ENCODE results near the gene CFAP20. TPM values are rescaled to one million over a fixed set of nuclear protein-coding genes. Genes with fewer than 3 reads are reported as not detected.
"Not testable (repeated sequence)": the region's sequence is repeated elsewhere in the genome, so short reads cannot be mapped to it uniquely, and the experiment has no call there.

The CFAP20 gene
- total and polyA plus RNA-seq, 7 experiments from 2014 or later, result 28.2 to 165 (median 39.1) TPM

DNA sequence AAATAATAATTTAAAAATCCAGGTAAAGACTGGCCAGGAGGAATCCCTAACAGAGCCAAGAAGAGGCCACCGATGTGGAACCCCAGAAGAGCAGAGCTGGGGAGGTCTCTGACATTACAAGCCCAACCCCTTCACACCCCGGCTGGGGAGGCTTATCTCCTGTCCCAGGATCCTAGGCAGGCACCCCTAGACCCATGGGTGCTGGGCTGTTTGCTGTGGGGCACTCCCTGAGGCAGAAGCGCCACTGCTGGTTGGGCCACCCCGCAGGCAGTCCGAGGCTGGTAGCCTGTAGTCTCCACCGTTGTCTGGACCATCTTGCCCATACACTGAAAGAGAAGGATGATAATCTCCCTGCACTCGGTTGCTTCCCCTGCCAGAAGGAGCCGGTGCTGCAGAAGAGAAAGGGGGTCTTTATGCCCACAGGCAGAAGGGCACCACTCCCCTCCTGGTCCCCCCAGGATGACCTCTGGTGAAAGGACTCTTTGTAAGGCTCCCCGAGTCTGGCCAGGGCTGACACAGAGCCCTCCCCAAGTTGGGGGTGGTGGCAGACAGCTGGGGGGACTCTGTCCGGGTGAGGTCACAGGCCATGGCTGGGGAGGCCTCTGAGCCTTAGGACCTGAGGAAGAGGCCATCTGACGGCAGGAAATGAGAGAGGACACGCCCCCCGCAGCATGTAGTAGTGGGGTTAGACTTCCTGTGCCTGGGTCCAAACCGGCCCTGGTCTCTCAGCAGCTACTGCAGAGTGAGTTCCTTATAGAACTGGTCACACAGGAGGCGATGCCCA is 34.2 kb downstream of the CFAP20 start:
- no peaks in the 10 kb centered on the region for H3K27me3 ChIP-seq (ENCODE audit: control insufficient read depth in 2 of 2, insufficient read depth in 2 of 2, low read length in 2 of 2)
- H3K27ac ChIP-seq (ENCODE audit: low read depth, low read length), result no peak overlapping the region
- CTCF ChIA-PET, result no interaction called here
- Mint-ChIP-seq H3K36me3 (no peaks in the 10 kb centered on the region), H3K27ac (no peak overlapping the region), H3K9me3 (no peaks in the 10 kb centered on the region), H3K4me3 (no peak overlapping the region), H3K27me3 (peaks cover 0 to 5% (median 3%) of the 10 kb centered on the region in 5 donors), H3K4me1 (peaks cover 0 to 12% (median 0%) of the 10 kb centered on the region in 7 donors)
- ATAC-seq, result no peak
- no peak overlapping the region for H3K4me3 ChIP-seq (ENCODE audit: low read length)
- H3K9me3 ChIP-seq (ENCODE audit: control insufficient read depth in 2 of 3, low read length in 3 of 3), result no peaks in the 10 kb centered on the region
- POLR2A ChIA-PET, result no interaction called here
- no peak for DNase-seq
- no peaks in the 10 kb centered on the region for H3K36me3 ChIP-seq (ENCODE audit: control insufficient read depth in 2 of 3, insufficient read depth in 3 of 3, low read length in 3 of 3)
- H3K4me1 ChIP-seq (ENCODE audit: control insufficient read depth in 2 of 2, insufficient read depth in 2 of 2, low read length in 2 of 2), result no peaks in the 10 kb centered on the region
- intact Hi-C loops (cut with micrococcal nuclease), result no loop called here

DNA sequence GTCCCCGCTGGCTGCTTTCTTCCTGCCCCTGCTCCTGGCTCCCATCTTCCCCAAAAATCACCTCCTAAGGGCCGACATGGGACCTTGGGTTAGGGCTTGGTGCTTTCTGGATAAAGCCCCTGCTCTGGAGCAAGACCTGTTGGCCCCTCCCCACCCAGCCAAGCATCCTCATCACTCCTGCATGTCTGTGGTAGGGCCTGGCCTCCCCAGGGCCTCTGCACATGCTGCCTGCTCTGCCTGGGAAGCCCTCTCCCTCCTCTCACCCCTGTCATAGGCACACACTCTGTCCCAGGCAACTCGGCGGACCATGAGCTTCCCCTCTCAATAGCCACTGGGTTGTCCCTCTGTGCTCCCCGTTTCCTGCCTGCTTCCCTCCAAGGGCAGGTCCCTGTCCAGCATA is 35.2 kb downstream of the CFAP20 start:
- Histone ChIP-seq H3K36me3 (ENCODE audit: control insufficient read depth in 2 of 3, insufficient read depth in 3 of 3, low read length in 3 of 3) (no peaks in the 10 kb centered on the region), H3K4me1 (ENCODE audit: control insufficient read depth in 2 of 2, insufficient read depth in 2 of 2, low read length in 2 of 2) (no peaks in the 10 kb centered on the region), H3K4me3 (ENCODE audit: low read length) (no peak overlapping the region), H3K27me3 (ENCODE audit: control insufficient read depth in 2 of 2, insufficient read depth in 2 of 2, low read length in 2 of 2) (no peaks in the 10 kb centered on the region), H3K27ac (ENCODE audit: low read depth, low read length) (no peak overlapping the region), H3K9me3 (ENCODE audit: control insufficient read depth in 2 of 3, low read length in 3 of 3) (no peaks in the 10 kb centered on the region)
- ChIA-PET CTCF (no interaction called here), POLR2A (no interaction called here)
- intact Hi-C loops (cut with micrococcal nuclease), result no loop called here
- DNase-seq, result no peak
- Mint-ChIP-seq H3K4me3 (no peak overlapping the region), H3K27me3 (peaks cover 0 to 5% (median 3%) of the 10 kb centered on the region in 5 donors), H3K4me1 (peaks cover 0 to 12% (median 0%) of the 10 kb centered on the region in 7 donors), H3K36me3 (no peaks in the 10 kb centered on the region), H3K27ac (peak overlapping the region in 1 of 9 donors; percentile 10), H3K9me3 (no peaks in the 10 kb centered on the region)
- no peak for ATAC-seq

DNA sequence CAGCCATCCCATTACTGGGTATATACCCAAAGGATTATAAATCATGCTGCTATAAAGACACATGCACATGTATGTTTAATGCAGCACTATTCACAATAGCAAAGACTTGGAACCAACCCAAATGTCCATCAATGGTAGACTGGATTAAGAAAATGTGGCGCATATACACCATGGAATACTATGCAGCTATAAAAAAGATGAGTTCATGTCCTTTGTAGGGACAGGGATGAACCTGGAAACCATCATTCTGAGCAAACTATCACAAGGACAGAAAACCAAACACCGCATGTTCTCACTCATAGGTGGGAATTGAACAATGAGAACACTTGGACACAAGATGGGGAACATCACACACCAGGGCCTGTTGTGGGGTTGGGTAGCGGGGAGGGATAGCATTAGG is 38.8 kb downstream of the CFAP20 start:
- H3K27ac ChIP-seq (ENCODE audit: low read depth, low read length); H3K4me3 ChIP-seq (ENCODE audit: low read length); CTCF ChIA-PET; H3K9me3 Mint-ChIP-seq; H3K27me3 ChIP-seq (ENCODE audit: control insufficient read depth in 2 of 2, insufficient read depth in 2 of 2, low read length in 2 of 2); ATAC-seq; H3K4me1 Mint-ChIP-seq; H3K36me3 Mint-ChIP-seq; H3K36me3 ChIP-seq (ENCODE audit: control insufficient read depth in 2 of 3, insufficient read depth in 3 of 3, low read length in 3 of 3); H3K4me3 Mint-ChIP-seq; H3K4me1 ChIP-seq (ENCODE audit: control insufficient read depth in 2 of 2, insufficient read depth in 2 of 2, low read length in 2 of 2); DNase-seq; POLR2A ChIA-PET; H3K9me3 ChIP-seq (ENCODE audit: control insufficient read depth in 2 of 3, low read length in 3 of 3); intact Hi-C loops (cut with micrococcal nuclease); H3K27me3 Mint-ChIP-seq: not testable (repeated sequence)
- H3K27ac Mint-ChIP-seq, result peak overlapping the region in 1 of 9 donors; percentile 65

DNA sequence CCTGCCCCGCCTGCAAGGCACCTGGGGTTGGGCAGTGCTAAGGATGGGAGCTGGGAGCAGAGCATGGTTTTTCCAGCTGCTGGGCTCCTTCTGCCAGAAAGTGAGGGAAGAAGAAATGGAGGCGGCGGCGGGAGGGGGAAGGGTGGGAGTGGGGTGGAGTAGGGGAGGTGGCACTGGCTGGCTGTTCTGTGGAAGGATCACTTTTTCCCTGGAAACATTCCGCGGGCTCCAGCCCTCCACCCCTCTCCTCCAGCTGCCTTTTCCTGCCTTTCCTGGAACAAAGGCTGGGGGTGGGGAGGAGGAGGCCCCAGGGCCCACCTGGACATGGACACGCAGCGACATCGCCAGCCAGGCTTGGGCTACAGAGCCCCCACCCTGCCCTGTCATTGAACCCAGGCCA is 41.1 kb downstream of the CFAP20 start:
- DNase-seq, result no peak
- no peaks in the 10 kb centered on the region for H3K9me3 ChIP-seq (ENCODE audit: control insufficient read depth in 2 of 3, low read length in 3 of 3)
- intact Hi-C loops (cut with micrococcal nuclease), result no loop called here
- H3K4me3 ChIP-seq (ENCODE audit: low read length), result no peak overlapping the region
- CTCF ChIA-PET, result no interaction called here
- no peaks in the 10 kb centered on the region for H3K27me3 ChIP-seq (ENCODE audit: control insufficient read depth in 2 of 2, insufficient read depth in 2 of 2, low read length in 2 of 2)
- H3K27me3 Mint-ChIP-seq, result no peaks in the 10 kb centered on the region
- no peaks in the 10 kb centered on the region for H3K4me1 ChIP-seq (ENCODE audit: control insufficient read depth in 2 of 2, insufficient read depth in 2 of 2, low read length in 2 of 2)
- H3K9me3 Mint-ChIP-seq, result no peaks in the 10 kb centered on the region
- no peak overlapping the region for H3K27ac ChIP-seq (ENCODE audit: low read depth, low read length)
- ATAC-seq, result no peak
- POLR2A ChIA-PET, result no interaction called here
- H3K36me3 Mint-ChIP-seq, result no peaks in the 10 kb centered on the region
- H3K4me3 Mint-ChIP-seq, result no peak overlapping the region
- no peak overlapping the region for H3K27ac Mint-ChIP-seq
- H3K36me3 ChIP-seq (ENCODE audit: control insufficient read depth in 2 of 3, insufficient read depth in 3 of 3, low read length in 3 of 3), result no peaks in the 10 kb centered on the region
- H3K4me1 Mint-ChIP-seq, result peaks cover 0 to 3% (median 0%) of the 10 kb centered on the region in 7 donors

DNA sequence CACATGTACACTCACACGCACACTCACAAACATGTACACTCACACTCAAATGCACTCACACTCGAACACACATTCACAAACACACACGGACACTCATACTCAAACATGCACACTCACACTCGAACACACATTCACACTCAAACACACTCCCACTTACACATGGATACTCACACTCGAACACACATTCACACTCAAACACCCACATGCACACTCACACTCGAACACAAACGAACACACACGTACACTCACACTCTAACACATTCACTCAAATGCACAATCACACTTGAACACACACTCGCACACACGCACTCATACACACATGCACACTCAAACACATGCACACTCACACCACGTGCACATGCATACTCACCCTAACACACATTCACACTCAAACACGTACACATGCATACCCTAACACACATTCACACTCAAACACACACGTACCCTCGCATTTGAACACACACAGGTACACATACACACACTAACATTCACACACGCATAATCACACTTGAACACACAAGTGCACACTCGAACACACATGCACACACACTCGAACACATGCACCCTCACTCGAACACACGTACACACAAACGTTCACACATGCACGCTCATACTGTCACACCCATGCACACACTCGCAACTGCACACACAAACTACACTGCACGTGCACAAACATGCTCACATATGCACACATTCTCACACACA is 41.8 kb downstream of the CFAP20 start:
- H3K27ac Mint-ChIP-seq, result no peak overlapping the region
- H3K4me1 Mint-ChIP-seq, result peaks cover 0 to 3% (median 0%) of the 10 kb centered on the region in 7 donors
- H3K27ac ChIP-seq (ENCODE audit: low read depth, low read length), result no peak overlapping the region
- intact Hi-C loops (cut with micrococcal nuclease), result no loop called here
- no peaks in the 10 kb centered on the region for H3K9me3 Mint-ChIP-seq
- H3K4me3 ChIP-seq (ENCODE audit: low read length), result no peak overlapping the region
- ATAC-seq (no peak), DNase-seq (no peak)
- no peaks in the 10 kb centered on the region for H3K36me3 Mint-ChIP-seq
- H3K4me1 ChIP-seq (ENCODE audit: control insufficient read depth in 2 of 2, insufficient read depth in 2 of 2, low read length in 2 of 2), result no peaks in the 10 kb centered on the region
- no peak overlapping the region for H3K4me3 Mint-ChIP-seq
- ChIA-PET POLR2A (no interaction called here), CTCF (no interaction called here)
- no peaks in the 10 kb centered on the region for H3K36me3 ChIP-seq (ENCODE audit: control insufficient read depth in 2 of 3, insufficient read depth in 3 of 3, low read length in 3 of 3)
- no peaks in the 10 kb centered on the region for H3K27me3 Mint-ChIP-seq
- H3K9me3 ChIP-seq (ENCODE audit: control insufficient read depth in 2 of 3, low read length in 3 of 3), result no peaks in the 10 kb centered on the region
- H3K27me3 ChIP-seq (ENCODE audit: control insufficient read depth in 2 of 2, insufficient read depth in 2 of 2, low read length in 2 of 2), result no peaks in the 10 kb centered on the region

DNA sequence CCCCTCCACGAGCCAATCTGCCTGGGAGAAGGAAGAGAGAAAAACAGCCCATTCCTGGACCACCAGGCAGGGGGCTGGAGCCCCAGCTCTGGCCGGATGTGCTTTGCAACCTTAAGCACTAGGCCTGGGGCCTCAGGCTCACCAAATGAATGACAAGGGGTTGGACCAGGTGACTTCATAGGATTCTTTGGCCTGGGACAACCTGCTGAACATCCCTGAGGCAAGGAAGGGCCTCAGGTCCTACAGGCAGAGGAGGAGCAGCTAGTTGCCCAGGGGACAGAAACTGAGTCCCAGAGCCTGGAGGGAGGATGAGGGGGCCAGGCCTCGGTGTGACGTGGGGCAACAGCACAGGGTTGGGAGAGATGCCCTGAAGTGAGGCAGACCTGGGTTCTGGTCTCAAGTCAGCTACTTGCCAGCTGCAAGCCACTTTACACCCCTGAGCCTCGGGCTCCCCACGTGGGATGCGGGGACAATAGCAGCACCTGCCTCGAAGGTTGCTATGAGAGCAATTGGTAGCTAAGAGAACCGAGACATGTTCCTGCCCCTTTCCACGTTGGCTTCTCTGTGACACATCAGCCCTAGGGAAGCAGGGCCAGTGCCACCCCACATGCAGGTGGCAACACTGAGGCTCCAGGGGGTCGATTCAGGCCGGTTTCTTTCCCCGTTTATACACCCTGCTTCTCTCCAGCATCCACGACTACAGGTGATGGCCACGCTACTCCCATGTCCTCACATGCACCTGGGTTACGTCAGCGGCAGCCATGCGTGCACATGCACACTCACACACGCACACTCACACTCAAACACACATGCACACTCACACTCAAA is 42.6 kb downstream of the CFAP20 start:
- H3K27ac Mint-ChIP-seq, result no peak overlapping the region
- H3K36me3 Mint-ChIP-seq, result no peaks in the 10 kb centered on the region
- Histone ChIP-seq H3K4me1 (ENCODE audit: control insufficient read depth in 2 of 2, insufficient read depth in 2 of 2, low read length in 2 of 2) (no peaks in the 10 kb centered on the region), H3K36me3 (ENCODE audit: control insufficient read depth in 2 of 3, insufficient read depth in 3 of 3, low read length in 3 of 3) (no peaks in the 10 kb centered on the region), H3K27me3 (ENCODE audit: control insufficient read depth in 2 of 2, insufficient read depth in 2 of 2, low read length in 2 of 2) (no peaks in the 10 kb centered on the region), H3K27ac (ENCODE audit: low read depth, low read length) (no peak overlapping the region), H3K4me3 (ENCODE audit: low read length) (no peak overlapping the region), H3K9me3 (ENCODE audit: control insufficient read depth in 2 of 3, low read length in 3 of 3) (no peaks in the 10 kb centered on the region)
- peaks cover 0 to 3% (median 0%) of the 10 kb centered on the region in 7 donors for H3K4me1 Mint-ChIP-seq
- H3K9me3 Mint-ChIP-seq, result no peaks in the 10 kb centered on the region
- ATAC-seq (no peak), DNase-seq (no peak)
- CTCF ChIA-PET, result no interaction called here
- no peak overlapping the region for H3K4me3 Mint-ChIP-seq
- POLR2A ChIA-PET, result no interaction called here
- no peaks in the 10 kb centered on the region for H3K27me3 Mint-ChIP-seq
- intact Hi-C loops (cut with micrococcal nuclease), result no loop called here
